Stimulated activated CD4-positive, alpha-beta T cell treated with anti-CD3 and anti-CD28 coated beads, TNF-alpha, amount 100 ng/mL, for 24 hours (primary cell): ENCODE measurements around the gene CACFD1.

Source experiments
- DNase-seq, 3 experiments: peaks; one replicate each; pipeline ENCODE4 v3.0.0-alpha.2; 2020; ENCODE audit warnings: low read depth in 3 of 3

CACFD1 gene

DNA sequence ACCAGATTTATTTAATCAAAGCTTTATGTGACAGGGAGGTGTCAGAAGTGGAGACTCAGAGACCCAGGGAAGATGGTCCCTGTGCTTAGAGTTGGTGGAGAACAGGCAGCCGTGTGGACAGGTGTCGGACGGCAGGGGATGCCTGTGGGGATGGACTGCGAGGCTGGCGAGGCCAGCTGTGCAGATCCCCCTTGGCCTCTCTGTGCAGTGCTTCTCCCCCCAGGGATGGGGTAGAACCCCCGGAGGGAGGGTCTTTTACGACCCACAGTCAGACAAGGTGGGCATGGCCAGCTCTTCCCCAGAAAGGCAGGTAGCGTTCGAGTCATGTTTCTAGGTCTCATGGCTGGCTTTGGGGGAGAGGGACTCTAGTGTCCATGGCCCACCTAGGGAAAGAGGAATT, 23.8 kb downstream of the CACFD1 start:
- no peak for DNase-seq

- DNase-seq = no peak
These were observed 25.1 kb downstream of the CACFD1 start for GRCh38 chr9:133484671-133485437.

DNA sequence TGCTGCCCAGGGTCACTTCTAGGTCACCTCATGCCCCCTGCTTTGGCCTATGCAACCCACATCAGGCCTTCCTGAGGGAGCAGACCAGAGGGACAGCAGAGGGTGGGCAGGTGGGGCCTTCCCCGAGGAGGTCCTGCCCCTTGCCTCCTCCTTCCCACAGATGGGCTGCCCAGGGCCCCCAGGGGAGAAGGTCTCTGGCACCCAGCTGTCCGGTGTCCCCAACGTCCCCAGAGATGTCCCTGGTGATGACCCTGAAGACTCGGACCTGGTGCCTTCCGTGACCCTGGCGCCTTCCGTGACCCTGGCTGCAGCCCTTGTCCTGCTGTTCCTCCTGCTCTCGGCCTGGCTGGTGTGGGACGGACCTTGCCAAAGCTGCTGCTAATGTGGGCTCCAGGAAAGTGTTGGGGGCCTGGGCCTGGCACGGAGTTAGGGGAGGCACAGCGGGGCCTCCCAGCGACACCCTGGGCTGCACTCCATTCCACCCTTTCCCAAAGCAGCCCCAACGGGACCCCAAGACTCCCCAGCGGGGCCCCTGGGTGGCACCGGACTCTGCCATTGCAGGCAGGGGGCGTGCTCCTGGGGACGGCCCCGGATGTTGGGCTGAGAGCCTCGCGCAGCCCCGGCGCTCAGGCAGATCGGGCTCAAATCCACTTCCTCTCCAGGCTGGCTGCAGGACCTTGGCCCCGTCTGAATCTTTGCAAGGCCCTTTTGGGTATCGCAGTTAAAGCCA, 25.9 kb downstream of the CACFD1 start:
- no peak for DNase-seq

- DNase-seq = no peak
These were observed 27.6 kb downstream of the CACFD1 start for GRCh38 chr9:133487331-133487725.

DNA sequence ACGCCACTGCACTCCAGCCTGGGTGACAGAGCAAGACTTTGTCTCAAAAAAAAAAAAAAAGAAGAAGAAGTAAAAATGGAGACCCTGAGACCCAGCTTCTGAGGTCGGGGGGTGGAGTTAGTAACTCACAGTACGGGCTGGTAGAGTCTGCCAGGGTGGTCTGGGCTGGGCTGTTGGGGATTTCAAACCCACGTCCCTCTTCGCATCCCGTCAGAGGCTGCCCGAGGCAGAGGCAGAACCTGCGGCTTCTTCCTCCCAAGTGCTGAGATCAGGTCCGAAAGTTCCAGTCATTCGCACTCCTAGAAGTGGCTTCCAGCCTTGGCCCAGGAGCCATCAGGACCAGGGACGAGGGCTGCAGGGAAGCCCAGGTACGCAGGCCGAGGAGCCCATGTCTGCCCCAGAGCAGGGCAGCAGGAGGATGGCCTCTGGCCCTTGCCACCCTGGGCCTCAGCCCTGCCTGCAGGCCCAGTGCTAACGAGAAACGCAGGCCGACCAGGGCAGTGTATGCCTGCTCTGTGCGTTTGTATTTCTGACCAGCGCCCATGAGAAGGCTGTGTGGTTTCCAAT, 29.0 kb downstream of the CACFD1 start:
- DNase-seq = no peak

GRCh38 chr9:133489253-133490190, 29.7 kb downstream of the CACFD1 start:
- no peak for DNase-seq

DNA sequence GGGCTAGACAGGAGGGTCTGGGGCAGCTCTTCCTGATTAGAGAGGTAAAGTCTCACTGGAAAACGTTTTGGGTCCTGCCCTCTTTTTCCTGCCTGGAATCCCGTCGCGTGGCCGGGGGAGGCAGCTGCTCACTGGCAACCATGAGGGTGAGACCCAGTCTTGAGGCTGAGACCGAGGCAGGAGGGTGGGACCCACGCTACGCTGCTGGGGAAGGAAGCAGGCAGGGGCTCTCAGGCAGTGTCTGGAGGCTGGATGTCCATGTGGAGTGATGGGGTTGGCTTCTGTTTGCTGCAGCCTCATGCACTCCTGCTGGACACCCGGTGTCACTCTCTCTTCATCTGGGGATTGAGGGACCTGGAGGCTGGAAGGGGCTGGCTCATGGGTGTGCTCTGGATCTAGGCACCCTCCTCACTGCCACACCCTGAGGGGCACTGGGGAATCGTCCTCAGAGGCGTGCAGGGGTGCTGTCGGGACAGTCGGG, 30.5 kb downstream of the CACFD1 start:
- DNase-seq = no peak

DNA sequence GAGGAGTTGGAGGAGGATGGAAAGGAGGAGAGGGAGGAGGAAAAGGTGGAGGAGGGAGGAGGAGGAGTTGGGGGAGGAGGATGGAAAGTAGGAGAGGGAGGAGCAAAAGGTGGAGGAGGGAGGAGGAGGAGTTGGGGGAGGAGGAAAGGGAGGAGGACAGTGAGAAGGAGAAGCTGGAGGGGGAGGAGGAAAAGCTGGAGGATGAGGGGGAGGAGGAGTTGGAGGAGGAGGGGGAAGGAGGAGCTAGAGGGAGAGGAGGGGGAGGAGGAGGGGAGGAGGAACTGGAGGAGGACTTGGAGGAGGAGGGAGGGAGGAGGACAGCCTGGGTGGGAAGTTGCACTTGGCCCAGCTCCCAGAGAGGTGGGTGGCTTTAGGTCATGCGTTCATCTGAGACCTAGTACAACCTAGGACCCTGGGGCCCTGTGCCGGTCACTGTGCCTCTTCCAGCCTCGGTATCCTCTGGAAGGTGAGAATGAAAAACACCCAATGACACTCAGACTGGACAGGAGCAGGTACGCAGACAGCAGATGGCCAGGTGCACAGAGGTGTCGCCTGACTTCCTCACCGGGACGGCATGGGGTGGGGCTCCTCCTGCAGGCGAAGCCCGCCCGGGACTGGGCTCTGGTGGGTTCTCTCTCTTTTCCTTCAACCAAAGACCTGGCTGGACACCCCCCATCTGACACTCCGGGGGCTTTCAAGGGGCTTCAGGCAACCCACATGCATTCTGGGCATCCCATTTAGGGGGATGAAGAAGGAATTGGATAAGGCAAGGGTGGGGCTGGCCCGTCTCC, 31.3 kb downstream of the CACFD1 start:
- DNase-seq = no peak

GRCh38 chr9:133491656-133491925, 31.8 kb downstream of the CACFD1 start:
- DNase-seq = no peak

DNA sequence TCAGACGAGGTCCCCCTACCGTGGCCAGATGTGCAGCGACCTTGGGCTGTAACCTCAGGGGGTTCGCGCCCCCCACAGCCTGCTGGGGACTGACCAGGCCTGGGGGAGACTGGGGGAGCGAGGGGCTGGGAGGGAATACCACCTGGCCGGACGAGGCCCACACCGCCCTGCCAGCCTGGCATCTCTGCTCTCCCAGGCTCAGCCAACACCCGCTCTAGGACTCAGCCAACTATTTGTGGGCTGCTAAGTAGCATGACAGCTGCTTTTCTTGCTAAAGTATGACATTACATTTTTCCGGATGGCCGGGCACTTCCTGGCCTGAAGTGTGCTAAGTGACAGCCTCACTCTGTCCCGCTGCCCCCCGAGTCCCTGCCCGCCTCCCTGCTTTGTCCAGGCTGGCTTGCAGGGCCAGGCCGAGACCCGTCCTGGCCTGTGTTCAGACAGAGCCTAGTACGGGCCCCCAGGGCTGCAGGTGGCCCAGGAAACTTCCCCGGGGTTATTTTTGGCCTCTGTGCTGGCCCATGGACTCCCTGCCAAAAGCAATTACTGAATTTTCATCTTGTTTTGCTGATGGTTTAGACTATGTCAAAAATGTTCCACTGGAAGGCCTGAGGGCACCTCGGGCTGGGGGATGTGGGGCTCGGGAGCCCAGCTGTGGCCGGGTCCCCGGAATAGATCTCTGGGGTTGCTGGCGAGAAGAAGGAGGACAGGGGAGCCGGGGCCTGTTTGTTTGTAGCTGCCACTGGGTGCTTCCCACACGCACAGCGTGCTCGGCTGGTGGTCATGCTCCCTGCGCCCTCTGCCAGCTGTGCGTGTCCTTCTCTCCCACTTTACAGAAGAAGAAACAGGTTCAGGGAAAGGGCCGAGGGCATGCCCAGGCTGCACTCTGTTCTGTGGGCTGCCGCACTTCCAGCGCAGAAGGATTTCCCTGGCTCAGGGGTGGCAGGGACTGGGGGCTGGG, 32.6 kb downstream of the CACFD1 start:
- DNase-seq = no peak

GRCh38 chr9:133493428-133493827, 33.6 kb downstream of the CACFD1 start:
- DNase-seq = no peak

DNA sequence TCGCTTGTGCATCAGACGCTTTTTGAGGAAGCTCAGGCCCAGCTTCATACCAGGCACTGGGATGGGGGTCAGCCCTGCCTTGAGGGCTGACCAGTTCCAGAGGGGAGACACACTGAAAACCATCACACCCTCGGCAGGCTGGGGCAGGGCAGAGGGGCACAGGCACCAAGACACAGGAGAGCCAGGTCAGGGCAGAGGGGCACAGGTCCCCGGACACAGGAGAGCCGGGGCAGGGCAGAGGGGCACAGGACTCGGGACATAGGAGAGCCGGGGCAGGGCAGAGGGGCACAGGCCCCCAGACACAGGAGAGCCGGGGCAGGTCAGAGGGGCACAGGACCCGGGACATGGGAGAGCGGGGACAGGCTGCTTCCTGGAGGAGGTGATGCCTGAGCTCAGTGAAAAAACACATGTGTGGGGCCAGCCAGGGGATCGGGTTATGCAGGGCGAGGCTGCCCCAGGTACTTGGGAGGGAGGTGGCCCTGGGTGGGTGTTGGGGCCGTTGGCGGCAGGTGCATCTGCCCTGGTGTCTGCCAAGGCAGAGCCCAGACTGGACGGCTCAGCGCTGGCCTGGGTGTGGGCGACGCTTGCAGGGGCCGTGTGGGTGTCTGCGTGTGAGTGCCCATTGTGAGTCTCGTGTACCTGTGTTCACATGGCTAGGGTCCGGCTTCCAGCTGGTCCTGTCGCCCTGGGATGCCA, 34.2 kb downstream of the CACFD1 start:
- no peak for DNase-seq

DNA sequence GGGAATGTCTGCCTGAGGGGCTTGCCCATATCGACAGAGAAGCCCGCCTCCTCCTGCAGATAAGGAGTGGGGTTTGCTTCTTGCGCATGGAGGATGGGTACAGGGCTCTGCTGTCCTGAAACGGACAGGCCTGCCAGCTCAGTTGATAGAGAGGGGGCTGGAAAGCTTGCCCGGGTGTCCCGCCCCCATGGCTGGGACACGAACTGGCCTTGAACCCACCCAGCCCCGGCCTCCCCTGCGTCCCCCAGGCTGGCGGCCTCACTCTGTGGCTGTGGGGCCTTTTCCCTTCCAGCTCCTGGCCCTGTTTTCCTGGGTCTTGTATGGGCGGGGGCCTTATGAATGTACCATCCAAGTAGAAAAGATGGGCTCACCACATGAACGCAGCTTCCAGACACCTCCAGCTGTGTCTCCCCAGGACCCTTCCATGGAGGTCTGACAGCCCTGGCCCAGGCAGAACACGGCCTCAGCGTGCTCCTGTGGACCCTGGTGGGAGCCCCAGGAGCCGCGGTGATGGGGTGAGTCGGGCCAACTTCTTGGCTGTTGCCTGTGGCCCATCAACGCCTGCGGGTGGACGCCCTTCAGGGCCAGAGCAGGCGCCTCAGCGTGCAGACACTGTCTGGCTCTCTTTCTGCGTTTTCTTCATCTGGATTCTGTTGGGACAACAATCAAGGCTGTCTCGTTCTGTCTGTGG, 35.0 kb downstream of the CACFD1 start:
- DNase-seq = no peak

DNA sequence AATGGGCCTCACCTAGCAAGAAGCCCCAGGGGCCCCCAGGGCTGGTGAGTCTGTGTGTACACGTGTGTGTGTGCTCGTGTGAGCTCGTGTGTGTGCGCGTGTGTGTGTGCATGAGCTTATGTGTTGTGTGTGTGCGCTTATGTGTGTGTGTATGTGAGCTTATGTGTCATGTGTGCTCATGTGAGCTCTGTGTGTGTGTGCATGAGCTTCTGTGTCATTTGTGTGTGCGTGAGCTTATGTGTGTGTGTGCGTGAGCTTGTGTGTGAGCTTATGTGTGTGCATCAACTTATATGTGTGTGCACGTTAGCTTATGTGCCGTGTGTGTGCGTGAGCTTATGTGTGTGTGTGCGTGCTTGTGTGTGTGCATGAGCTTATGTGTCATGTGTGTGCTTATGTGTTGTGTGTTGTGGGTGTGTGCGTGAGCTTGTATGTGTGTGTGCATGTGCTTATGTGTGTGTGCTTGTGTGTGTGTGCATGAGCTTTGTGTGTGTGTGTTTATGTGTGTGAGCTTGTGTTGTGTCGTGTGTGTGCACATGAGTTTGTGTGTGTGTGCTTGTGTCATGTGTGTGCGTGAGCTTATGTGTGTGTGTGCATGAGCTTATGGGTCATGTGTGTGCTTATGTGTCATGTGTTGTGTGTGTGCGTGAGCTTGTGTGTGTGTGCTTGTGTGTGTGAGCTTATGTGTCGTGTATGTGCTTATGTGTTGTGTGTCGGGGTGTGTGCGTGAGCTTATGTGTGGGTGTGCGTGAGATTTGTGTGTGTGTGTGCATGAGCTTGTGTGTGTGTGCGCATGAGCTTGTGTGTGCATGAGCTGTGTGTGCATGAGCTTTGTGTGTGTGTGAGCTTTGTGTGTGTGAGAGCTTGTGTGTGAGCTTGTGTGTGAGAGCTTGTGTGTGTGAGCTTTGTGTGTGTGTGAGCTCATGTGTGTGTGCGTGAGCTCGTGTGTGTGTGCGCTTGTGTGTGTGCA, 35.8 kb downstream of the CACFD1 start:
- no peak for DNase-seq

- no peak for DNase-seq
These were observed 37.4 kb downstream of the CACFD1 start for GRCh38 chr9:133496861-133497842.

GRCh38 chr9:133499132-133499891, 39.5 kb downstream of the CACFD1 start:
- DNase-seq = no peak
